ENCODE results near the gene ELF4. TPM values are rescaled to one million over a fixed set of nuclear protein-coding genes. Genes with fewer than 3 reads are reported as not detected.

The ELF4 gene
- total and polyA plus RNA-seq, 2 of the 4 experiments (the other 2 are of a cell fraction) = 10.9 to 19.0 TPM

GRCh38 chrX:130147631-130148030 lies 37.3 kb upstream of the ELF4 start:
- in situ Hi-C loops (cut with MboI; ENCODE audit: low sequenced_read_pairs) (no loop called here), intact Hi-C loops (cut with micrococcal nuclease) (no loop called here), dilution Hi-C loops (cut with HindIII; ENCODE audit: low sequenced_read_pairs, unreplicated experiment) (no loop called here)
- no peak overlapping the region for H3K18ac ChIP-seq (ENCODE audit: low read depth, low read length)
- no peak overlapping the region for H3K9ac ChIP-seq (ENCODE audit: low read depth, low read length)
- no peak overlapping the region for H3K4ac ChIP-seq (ENCODE audit: low read depth, low read length)
- ATAC-seq (ENCODE audit: low read depth) (no peak), DNase-seq (no peak)
- H3K27me3 ChIP-seq (ENCODE audit: control insufficient read depth, insufficient read depth, low read length) = no peaks in the 10 kb centered on the region
- no TSS peak for BruUV-seq (replicated peaks)
- H4K5ac ChIP-seq (ENCODE audit: low read depth, low read length) = no peak overlapping the region
- no peak overlapping the region for H2BK20ac ChIP-seq (ENCODE audit: low read depth, low read length)
- POLR2A ChIA-PET (ENCODE audit: unreplicated experiment) = no interaction called here
- no peak overlapping the region for H2AK5ac ChIP-seq (ENCODE audit: low read depth, low read length)
- no peak overlapping the region for H2AK9ac ChIP-seq (replicated peaks; ENCODE audit: low read depth, low read length, poor library complexity)
- WGBS, 2 experiments (ENCODE audit: extremely low coverage in 2 of 2, insufficient read length in 1 of 2) = no CpG with 5 or more reads among the region's 5 CpGs
- H3K14ac ChIP-seq (replicated peaks; ENCODE audit: low read depth, low read length) = no peak overlapping the region
- H2AFZ ChIP-seq (replicated peaks; ENCODE audit: low read length, poor library complexity) = no peak overlapping the region
- no peaks in the 10 kb centered on the region; a peak in 1 of 4 replicates for H3K79me1 ChIP-seq (ENCODE audit: low read depth in 1 of 2, low read length in 2 of 2)
- H3K56ac ChIP-seq (ENCODE audit: extremely low read depth, insufficient read depth, low read length) = no peak overlapping the region
- no peak overlapping the region for H3K23ac ChIP-seq (ENCODE audit: low read depth, low read length)
- TF ChIP-seq CEBPB (IDR thresholded peaks at IDR 0.05; ENCODE audit: low read depth, low read length) = no peak
- TF ChIP-seq NFE2L2 (IDR thresholded peaks at IDR 0.05; ENCODE audit: low read depth, low read length) = no peak
- TF ChIP-seq RAD21 (IDR thresholded peaks at IDR 0.05; ENCODE audit: low read length) = no peak
- no peak for TF ChIP-seq POLR2A (IDR thresholded peaks at IDR 0.05; ENCODE audit: low read depth, low read length)
- TF ChIP-seq RFX5 (IDR thresholded peaks at IDR 0.05; ENCODE audit: low read depth, low read length) = no peak
- H3K9me3 ChIP-seq (ENCODE audit: control insufficient read depth, insufficient read depth, low read length) = no peaks in the 10 kb centered on the region
- H4K91ac ChIP-seq (ENCODE audit: insufficient read depth, low read depth, low read length) = no peak overlapping the region
- no peaks in the 10 kb centered on the region for H3K4me1 ChIP-seq (ENCODE audit: control insufficient read depth, insufficient read depth, low read length)
- H2BK5ac ChIP-seq (ENCODE audit: low read depth, low read length, poor library complexity, severe bottlenecking) = no peak overlapping the region
- no peak overlapping the region for H3K4me3 ChIP-seq (ENCODE audit: insufficient read depth, low read depth, low read length)
- H3K27ac ChIP-seq (ENCODE audit: insufficient read depth, low read length) = no peak overlapping the region
- H2BK15ac ChIP-seq (ENCODE audit: low read depth, low read length) = no peak overlapping the region
- no peak overlapping the region for H4K8ac ChIP-seq (ENCODE audit: low read depth in 2 of 2, low read length in 2 of 2)
- no peak overlapping the region for H2BK120ac ChIP-seq (ENCODE audit: low read depth, low read length)
- CTCF ChIA-PET = no interaction called here
- H4K20me1 ChIP-seq (ENCODE audit: insufficient read depth, low read length) = no peaks in the 10 kb centered on the region; the same call in 1 of the 2 replicates
- no peak overlapping the region for H3K4me2 ChIP-seq (ENCODE audit: low read depth, low read length)
- H3K36me3 ChIP-seq (ENCODE audit: control insufficient read depth, insufficient read depth, low read length) = 0 out of 2 replicates have a peak, but pooled peaks cover 2% of the 10 kb centered on the region
- H3K9me1 ChIP-seq (ENCODE audit: insufficient read depth, low read length) = no peaks in the 10 kb centered on the region; the same call in 1 of the 2 replicates
